Suppressor macrophage treated with lipopolysaccharide for 4 hours (primary cell): ENCODE measurements around the gene DNAJC24.
"Not testable (repeated sequence)": the region's sequence is repeated elsewhere in the genome, so short reads cannot be mapped to it uniquely, and the experiment has no call there.

Experiments used
- DNase-seq: peaks from one replicate; pipeline ENCODE4 v3.0.0-alpha.2; 2020

DNAJC24 gene, protein sequence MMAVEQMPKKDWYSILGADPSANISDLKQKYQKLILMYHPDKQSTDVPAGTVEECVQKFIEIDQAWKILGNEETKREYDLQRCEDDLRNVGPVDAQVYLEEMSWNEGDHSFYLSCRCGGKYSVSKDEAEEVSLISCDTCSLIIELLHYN

DNA sequence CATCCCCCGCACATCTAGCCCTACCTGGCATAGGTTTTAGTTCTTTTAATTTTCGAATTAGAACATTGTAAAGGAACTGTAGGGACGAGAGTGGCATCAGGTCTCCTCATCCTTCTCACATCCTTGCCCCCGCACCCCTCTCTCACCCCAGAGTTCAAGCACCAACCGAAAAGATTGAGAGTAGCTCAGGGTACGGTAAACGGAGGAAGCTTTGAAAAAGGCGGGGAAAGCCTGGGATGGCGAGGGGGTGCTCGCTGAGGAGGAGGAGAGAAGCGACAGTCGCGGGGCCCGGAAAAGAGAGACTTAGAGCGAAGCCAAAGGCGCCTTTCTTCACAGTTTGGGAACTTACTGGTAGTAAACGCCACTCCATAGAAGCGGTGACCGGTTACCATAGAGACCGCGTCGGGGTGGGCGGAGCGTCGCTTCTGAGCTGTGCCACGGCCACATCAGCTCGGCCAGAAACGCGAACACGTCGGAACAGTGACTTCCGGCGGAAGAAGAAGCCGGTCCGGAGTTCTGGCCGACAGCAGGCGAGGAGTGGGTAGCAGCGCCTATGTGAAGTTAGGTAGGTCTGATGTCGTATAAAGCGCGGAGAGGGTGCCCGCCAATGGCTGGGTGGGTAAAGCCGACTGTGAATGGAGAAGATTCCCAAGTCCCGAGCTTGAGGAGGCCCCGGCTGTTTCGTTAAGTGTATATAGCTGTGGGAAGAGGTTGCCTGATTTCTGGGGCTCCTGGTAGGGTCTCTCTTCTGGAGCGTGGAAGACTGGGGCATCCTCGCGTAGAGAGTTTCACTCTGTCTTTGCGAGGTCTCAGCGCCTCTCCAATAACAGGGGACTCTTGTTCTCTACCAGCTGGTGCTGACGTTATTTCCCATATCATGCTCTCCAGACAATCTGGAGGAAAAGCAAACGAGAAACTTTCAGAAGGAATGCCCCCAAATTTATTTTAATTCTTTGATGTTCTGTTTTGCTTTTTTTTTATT, at the start of gene DNAJC24, which contains the start of gene DCDC1:
Gene DNAJC24, plus strand, starts transcription at position 513 of the 982 bp plus-strand sequence. CDS start 889 bp downstream, outside the sequence.
Gene DCDC1, minus strand, starts transcription at position 392 of the 982 bp plus-strand sequence. CDS start 41,459 bp downstream, outside the sequence.
- DNase-seq = peak; percentile 96

- DNase-seq = not testable (repeated sequence)
These were observed 48.2 kb upstream of the DNAJC24 start for GRCh38 chr11:31321494-31321893.

DNA sequence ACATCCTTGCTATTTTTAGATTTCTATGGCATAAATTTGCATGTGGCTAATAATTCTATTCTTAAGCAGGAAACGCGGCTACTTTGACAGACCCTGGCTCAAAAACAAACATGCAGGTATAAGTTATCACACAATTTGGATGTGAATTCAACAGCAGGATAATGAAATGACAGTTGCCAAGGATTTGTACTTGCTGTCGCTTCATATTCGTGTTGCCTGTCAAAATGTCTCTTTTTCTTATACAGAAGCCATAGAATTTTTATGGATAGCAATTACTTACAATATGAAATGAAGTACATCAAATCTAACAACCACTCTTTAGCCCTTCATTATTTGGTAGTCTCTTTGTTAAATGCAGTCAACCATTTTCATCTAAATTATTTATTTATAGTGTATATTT, 46.5 kb upstream of the DNAJC24 start:
- DNase-seq = no peak

DNA sequence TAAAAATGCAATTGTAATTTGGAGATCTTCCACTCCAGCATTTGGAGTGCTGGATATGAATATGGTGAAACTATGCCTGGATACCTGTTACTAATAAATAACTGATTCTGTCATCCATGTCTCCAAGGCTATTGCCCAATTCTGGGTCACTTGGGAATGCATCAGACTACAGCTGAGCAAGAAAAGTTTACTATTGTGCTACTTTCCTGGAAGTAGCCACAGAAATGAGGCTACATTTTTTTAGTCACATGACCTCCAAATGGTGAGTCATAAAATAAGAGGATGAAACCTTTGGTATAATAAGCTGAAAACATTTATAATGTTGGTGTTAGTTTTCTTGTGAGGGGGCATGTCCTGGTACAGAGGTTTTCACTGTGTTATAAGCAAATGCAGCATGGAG, 44.5 kb upstream of the DNAJC24 start:
- DNase-seq = peak; percentile 22

- DNase-seq = no peak
These were observed 43.1 kb upstream of the DNAJC24 start for GRCh38 chr11:31326470-31327148.

DNA sequence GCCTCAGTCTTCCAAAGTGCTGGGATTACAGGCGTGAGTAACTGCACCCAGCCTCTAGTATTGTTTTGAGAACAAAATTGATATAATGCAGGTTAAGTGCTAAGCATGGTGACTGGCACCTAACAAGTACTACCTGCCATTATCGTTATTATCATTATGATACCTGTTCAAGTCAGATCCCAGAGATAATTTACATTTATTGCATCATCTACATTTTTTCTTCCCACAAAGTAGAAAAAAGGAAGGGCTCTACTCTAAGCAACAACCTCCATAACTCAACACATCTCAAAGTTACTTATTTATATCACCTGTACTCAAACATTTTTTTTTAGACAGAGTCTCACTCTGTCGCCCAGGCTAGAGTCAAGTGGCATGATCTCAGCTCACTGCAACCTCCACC, 42.2 kb upstream of the DNAJC24 start:
- DNase-seq = no peak

- no peak for DNase-seq
These were observed 41.0 kb upstream of the DNAJC24 start for GRCh38 chr11:31328697-31329096.

DNA sequence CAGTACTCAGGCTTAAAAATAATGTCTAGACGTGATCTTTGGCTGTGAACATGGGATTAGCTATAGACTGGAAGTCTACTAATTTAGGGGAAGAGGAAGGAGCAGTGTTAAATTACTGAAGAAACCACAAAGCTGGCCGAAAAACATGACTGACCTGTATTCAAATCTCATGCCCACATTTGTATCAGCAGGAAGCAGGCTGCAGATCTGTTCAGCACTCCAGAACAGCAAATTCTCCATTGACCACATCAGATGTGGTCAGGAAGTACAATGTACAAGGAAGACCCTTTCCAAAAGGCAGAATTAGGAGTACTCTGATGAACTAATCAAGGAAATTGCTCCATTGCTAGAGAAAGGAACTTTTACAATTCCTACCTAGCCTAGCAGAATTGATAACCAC, 31.9 kb upstream of the DNAJC24 start:
- no peak for DNase-seq

DNA sequence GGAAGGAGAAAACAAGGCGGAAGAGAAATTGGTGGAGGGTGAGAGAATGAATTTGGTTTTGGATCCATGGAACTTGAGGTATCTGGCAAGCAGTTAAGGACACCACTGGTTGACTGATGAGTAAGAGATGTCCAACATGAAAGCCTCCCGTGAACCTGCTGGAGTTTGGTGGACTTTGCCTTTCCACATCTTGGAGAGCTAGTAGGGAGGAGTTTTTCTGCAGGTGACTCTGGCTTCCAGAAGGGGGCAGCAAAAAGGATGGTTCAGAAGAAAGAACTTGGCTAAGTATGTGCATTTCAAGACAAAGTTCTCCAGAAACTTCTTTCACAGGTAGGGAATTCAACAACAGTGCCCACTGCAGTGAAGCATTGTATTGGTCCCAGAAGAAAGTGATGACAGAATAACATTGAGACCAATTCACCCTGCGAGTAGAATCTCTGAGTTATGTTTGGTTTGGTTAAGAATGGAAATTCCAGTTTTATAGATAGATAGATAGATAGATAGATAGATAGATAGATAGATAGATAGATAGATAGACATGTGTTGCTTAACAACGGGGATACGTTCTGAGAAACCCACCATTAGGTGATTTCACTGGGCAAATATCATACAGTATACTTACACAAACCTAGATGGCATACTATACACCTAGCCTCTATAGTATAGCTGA, 28.6 kb upstream of the DNAJC24 start:
- DNase-seq = peak; percentile 9

- no peak for DNase-seq
These were observed 18.5 kb upstream of the DNAJC24 start for GRCh38 chr11:31351168-31351567.

- DNase-seq = no peak
These were observed 14.5 kb upstream of the DNAJC24 start for GRCh38 chr11:31355131-31355530.

DNA sequence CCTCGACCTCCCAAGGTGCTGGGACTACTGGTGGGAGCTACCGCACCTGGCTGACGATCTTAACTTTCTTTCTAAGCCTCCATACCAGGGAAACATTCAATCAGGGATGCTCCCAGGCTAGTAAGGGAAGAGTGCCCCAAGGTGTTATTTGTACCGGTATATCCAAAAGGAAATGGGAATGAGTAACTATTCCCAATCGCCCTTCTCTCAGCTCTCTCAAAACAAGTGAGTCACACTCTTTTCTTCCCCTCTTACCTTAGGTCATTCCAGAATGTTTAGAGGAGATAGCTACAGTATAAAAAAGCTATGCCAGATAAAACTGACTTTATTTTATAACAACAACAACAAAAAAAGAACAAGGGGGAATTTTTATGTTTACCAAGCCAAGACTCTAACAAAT, 13.8 kb upstream of the DNAJC24 start:
- DNase-seq = no peak

GRCh38 chr11:31361743-31362142, 7.9 kb upstream of the DNAJC24 start:
- DNase-seq = no peak

GRCh38 chr11:31366795-31367194, 2.9 kb upstream of the DNAJC24 start:
- DNase-seq = no peak

DNA sequence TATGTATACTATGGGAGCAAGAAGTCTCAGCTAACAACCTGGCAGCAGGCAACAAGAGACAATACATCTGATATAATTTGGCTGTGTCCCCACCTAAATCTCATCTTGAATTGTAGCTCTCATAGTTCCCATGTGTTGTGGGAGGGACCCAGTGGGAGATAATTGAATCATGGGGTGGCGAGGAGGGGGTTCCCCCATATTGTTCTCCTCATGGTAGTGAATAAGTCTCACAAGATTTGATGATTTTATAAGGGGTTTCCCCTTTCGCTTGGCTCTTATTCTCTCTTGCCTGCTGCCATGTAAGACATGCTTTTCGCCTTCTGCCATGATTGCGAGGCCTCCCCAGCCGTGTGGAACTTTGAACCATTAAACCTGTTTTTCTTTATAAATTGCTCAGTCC, 6.2 kb downstream of the DNAJC24 start:
- peak; percentile 12 for DNase-seq

- no peak for DNase-seq
These were observed 13.5 kb downstream of the DNAJC24 start for GRCh38 chr11:31383116-31383515.

GRCh38 chr11:31387379-31387778, 17.7 kb downstream of the DNAJC24 start:
- no peak for DNase-seq

DNA sequence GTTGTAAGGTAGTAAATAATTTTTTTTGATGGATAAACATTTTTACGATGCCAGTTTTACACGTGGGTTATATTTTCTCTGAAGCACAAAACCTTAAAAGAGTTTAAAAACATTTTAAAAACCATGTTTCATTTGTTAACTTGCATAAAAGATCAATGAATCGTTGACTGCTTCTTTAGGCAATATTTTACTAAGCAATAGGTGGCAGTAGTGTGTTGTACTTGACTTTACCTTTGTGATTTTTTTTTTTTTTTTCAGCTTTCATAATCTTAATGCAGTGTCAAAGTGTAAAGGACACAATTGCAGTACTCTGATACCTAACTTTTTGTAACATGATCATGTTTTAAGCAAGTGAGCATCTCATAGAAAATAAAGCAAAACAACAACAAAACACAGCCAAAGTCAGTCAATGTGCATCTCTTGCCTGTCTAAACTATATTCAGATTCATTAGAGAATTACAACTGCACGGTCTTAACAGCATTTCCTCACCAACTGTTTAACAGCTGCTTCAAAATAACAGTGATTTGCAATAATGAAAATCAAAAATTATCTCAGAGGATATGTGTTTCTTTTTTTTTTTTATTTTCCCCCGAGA, 27.7 kb downstream of the DNAJC24 start:
- peak; percentile 6 for DNase-seq

- no peak for DNase-seq
These were observed 35.0 kb downstream of the DNAJC24 start for GRCh38 chr11:31404614-31405013.

DNA sequence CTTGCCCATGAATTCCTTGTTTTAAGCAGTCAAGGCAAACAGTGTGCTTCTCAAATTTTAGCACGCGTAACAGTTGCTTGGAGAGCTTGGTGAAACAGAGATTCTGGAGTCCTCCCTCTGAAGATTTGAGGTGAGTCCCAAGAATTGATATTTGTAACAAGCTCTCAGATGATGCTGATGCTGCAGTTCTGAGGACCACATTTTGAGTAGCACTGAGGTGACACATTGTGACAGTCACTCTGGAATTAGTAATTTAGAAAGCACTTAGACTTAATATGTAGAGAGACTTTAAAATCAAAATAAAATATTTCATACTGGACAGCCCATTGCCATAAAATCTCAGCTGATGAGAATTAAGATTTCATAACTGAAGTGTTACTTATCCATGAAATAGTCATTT, 38.5 kb downstream of the DNAJC24 start:
- no peak for DNase-seq

- DNase-seq = no peak
These were observed 43.3 kb downstream of the DNAJC24 start for GRCh38 chr11:31412946-31413345.

DNA sequence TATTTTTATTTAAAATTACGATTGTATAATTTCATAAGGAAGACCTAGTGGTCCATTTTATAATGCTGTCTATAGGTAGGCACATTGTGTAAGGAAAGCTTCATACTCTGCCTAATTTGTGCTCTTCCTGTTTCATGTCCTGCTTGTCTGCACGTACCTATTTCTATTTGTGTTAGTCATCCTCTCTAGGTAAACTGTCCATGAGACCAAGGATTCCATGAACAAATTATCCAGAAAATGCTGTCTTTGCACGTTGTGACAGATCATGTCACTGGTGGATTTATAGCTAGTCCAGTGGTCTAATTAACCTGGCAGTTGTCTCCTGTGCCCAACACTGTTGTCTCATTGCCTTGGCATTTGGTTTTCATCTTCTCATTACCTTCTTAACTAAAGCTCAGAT, 44.7 kb downstream of the DNAJC24 start:
- no peak for DNase-seq

GRCh38 chr11:31415435-31415834, 45.8 kb downstream of the DNAJC24 start:
- no peak for DNase-seq
